Islet of Langerhans (tissue), 1 donor: ENCODE results near the gene ZDHHC5.
"Not testable (repeated sequence)": the region's sequence is repeated elsewhere in the genome, so short reads cannot be mapped to it uniquely, and the experiment has no call there.

Experiments used
- FAIRE-seq: peaks from one replicate; lab custom pipeline; 2011; peaks lifted over from hg19 to GRCh38; lab: Jason Lieb, UNC

The ZDHHC5 gene

DNA sequence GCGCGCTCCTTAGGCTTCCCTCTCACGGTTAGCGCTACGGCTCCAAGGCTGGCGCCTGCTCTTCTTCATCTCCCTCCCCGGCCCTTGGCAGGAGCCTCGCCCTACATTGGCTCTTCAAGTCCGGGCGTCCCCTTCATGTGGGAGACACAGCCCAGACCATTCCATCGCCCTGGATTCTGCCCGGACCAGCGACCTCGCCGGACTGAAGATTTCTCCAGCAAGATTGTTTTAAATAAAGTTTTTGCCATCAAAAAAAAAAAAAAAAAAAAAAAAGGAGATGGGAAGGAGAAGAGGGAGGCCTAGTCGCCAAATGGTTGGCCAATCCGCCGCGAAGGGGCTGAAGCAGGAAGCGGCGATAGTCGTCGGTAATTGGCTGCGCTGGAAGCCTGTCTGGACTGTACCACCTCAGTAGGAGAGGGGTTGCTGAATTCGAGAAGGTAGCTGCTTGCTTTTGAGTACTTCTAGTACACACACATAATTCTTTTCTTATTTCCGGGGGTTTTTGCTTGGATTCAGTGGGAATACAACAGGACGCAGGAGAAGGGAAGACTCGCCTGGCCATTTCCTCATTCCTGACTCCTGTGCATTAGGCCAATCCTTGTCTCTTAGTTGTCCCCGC lies 688 bp upstream of the ZDHHC5 start:
- FAIRE-seq: peak; percentile 95

DNA sequence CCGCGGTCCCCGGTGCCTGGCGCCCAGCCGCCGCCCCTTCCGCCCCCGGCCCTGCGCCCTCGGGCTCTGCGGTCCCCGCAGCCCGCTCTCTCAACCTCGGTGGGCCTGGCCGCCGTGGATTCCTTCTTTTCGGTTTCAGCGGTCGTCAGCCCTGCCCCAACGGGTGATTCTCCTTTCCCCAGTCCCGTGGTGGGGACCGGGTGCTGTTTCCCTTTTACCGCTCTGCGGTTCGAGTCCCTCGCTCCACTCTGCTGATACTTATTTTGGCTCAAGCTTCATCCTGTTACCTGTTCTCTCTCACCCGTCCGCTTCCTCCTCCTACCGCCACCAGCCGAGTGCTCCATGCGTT lies 494 bp downstream of the ZDHHC5 start:
- FAIRE-seq: no peak

DNA sequence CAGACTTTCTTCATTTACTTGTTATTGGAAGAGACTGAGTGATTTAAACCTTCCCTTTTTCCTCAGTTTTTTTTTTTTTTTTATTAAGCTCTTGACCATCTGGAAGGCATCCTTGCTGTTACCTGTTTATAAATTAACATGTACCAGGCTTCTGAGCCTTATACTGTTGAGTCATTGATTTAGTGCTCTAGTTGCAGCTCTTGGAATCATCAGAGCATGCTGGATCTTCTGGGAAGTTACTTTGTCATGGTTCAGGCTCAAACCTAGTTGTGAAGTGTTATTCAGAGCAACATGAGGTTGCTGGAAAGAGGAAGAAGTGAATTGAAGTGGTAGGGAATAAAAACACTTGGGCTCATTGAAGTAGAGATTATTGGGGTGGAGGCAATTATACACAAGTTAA lies 6.3 kb downstream of the ZDHHC5 start:
- FAIRE-seq: no peak

DNA sequence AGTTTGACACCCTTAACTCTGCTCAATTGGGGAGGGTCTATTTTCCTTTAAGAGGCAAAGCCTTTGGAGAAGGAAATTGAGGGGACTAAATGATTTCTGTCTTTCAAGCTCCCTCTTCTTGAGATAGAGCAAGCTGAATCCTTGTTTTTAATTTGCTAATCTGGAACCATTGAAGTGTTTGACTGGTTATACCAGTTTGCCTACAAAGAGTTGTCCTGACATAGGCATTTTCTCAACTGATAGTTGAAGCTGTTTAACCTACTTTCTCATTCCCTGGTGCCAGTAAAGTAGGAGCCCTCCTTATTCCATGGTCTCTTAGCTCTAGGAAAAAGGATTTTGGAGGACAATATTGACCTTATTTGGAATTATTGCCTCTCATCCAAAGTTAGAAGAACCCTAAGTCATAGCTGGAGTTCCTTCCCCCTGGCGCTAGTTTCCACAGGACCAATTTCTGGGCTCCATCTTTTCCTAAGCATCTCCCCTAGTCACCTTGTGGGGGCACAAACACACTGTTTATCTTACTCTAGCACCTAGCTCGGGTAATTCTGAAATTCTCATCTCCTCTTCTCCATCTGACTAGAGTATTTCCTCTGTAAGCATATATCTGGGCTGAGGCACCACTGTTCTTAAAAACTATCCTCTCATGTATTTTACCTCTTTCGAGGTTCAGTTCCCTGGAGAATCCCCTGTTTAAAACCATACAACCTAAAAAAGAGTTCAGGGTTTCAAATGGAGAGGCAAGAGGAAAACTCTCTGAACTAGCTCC lies 7.4 kb downstream of the ZDHHC5 start:
- FAIRE-seq: no peak

DNA sequence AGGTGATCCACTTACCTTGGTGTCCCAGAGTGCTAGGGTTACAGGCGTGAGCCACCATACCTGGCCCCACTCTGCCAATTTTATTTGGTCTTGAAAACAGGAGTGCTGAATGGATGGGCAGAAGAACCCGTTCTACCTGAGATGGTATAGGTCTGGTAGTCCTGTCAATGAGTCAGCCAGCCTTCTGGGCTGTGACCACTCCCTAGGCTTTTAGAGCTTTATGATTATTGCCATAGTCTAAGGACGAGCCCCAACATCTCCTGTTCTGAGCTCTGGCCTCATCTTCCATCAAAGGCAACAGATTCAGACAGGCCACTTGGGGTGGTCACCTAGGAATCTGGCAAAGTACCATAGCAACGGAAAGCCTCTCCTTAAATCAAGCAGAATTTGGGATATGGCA lies 11.5 kb downstream of the ZDHHC5 start:
- no peak for FAIRE-seq

DNA sequence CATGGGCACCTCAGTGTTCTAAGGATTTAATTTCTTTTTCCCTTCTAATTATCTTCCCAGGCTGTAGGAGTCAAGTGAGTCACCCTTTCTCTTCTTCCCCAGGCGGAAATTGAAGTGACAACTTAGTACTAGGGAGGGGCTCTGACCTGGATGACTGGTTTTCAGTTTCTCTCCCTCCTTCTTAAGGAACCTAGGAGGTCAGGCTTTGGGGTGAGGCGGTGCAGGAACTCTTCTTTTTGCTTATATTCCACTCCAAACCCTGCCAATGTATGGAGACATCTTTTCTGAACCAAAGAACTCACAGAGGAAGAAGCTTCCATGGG lies 12.6 kb downstream of the ZDHHC5 start:
- FAIRE-seq: no peak

DNA sequence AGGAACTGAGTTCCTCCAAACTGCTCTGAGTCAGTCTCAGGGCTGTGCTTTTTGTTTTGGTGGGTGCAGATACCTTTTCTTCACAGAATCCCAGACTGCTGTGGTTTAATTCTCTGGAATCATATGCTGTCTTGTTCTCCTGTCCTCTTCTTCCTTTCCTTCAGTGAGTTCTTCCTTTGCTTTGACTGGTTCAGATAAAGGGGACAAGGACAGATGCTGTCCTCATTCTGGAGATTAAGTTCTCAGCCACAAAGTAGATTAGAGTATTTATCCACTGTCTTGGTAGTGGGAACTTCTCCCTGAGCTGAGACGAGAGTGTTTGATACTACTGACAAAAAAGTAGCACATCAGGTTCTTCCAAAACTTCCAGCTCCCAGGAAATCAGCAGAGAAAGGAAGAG lies 13.3 kb downstream of the ZDHHC5 start:
- FAIRE-seq: no peak

DNA sequence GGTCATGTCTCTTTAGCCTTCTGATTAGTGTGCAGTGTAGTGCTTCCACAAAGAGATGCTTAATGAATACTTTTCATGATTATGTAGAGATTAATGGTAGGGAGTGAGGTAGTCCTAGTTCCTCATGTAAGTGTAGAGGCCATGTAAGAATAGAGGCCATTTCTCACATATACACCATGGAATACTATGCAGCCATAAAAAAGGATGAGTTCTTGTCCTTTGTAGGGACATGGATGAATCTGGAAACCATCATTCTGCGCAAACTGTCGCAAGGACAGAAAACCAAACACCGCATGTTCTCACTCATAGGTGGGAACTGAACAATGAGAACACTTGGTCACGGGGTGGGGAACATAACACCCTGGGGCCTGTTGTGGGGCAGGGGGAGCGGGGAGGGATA lies 22.6 kb downstream of the ZDHHC5 start:
- not testable (repeated sequence) for FAIRE-seq

DNA sequence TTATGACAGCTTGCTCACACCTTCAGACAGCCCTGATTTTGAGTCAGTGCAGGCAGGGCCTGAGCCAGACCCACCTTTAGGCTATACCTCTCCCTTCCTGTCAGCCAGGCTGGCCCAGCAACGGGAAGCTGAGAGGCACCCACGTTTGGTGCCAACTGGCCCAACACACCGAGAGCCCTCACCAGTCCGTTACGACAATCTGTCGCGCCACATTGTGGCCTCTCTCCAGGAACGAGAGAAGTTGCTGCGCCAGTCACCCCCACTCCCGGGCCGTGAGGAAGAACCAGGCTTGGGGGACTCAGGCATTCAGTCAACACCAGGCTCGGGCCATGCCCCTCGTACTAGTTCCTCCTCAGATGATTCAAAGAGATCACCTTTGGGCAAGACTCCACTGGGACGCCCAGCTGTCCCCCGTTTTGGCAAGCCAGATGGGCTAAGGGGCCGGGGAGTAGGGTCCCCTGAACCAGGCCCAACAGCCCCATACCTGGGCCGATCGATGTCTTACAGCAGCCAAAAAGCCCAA lies 31.0 kb downstream of the ZDHHC5 start:
- FAIRE-seq: no peak

DNA sequence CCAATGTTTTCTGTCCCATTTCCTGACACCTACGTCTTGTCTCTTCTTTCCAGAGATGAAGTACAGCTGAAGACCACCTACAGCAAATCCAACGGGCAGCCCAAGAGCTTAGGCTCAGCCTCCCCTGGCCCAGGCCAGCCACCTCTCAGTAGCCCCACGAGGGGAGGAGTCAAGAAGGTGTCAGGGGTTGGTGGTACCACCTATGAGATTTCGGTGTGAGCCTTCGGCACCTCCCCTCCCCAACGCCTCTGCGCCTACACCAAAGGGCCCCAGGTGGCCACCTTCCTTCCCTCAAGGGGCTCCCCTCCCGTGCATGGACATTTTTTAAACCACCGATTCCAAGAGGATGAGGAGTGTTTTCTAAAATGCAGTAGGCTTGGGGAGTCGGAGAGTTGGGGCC lies 31.9 kb downstream of the ZDHHC5 start:
- FAIRE-seq: no peak

DNA sequence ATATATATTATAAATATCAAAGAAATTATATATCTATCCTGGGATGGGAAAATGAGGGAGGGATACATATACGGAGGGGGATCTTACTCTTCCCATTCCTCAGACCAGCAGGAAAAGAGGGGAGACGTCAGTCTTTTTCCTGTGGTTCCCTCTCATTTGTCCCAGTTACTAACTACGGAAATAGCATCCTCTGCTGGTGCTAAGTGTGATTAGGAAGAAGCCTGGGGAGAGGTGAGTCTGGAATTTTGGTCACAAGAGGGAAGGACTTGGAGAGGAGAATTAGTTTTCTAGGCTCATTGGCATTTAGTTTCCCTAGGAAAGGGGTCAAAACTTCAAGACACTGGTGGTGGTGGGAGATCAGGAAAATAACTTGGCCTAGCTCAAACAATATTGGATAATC lies 32.5 kb downstream of the ZDHHC5 start:
- FAIRE-seq: no peak

DNA sequence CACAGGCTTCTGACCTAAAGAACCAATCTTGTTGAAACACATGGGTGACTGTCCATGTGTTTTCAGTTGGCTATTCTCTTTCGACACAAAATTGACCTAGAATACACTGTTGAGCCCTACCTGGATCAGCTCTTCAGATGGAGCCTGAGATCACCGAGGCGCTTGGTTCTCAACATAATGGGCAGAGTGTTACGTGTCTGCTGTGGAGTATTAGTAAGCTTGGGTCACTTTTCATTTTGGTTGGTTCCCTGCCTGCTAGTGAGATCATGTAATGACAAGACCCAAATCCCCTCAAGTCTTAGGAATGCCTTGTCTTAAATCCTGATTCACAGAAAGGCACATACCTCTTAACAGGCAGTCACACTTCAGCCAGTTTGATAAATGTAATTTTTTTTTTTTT lies 35.4 kb downstream of the ZDHHC5 start:
- no peak for FAIRE-seq

DNA sequence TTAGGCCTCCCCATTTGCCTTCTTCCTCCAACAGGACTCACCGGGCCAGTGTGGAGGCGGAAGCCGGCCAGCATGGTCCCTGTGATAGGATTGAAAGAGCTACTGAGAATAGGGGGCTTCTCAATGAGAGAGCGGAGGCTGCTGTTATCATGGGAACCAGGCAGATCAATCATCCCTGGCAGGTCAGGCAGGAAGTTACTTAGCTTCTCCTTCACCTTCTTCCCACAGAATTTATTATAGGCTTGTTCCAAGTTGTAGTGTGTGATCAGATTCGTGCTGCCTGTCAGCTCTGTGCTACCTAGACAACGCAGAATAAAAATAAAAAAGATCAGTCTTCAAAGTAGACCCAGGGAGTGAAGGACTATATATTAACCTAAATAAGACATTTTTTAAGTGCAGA lies 37.0 kb downstream of the ZDHHC5 start:
- no peak for FAIRE-seq

DNA sequence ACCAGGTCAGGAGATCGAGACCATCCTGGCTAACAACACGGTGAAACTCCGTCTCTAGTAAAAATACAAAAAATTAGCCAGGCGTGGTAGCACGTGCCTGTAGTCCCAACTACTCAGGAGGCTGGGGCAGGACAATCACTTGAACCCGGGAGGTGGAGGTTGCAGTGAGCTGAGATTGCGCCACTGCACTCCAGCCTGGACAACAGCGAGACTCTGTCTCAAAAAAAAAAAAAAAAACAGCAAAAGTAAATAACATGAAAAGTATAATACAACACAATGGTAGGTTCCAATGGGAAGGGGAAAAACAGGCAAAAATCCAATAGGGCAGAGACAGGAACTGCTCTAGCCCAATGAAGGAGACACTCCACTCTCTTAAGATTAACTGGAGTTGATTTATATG lies 37.5 kb downstream of the ZDHHC5 start:
- not testable (repeated sequence) for FAIRE-seq

DNA sequence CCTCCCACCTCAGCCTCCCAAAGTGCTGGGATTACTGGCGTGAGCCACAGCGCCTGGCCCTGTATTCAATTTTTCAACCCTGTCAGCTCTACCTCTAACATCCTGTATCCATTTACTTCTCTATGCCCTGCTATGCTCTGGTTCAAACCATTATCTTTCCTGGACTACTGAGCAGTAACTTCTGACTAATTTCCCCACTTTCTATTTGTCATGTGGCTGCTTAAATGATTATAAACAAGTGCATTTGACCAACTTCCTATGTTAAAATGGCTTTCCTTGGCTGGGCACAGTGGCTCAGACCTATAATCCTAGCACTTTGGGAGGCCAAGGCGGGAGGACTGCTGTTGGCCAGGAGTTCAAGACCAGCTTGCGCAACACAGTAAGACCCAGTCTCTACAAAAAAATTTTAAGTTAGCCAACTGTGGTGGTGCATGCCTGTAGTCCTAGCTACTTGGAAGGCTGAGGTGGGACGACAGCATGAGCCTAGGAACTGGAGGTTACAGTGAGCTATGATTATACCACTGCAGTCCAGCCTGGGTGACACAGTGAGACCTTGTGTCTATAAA lies 42.0 kb downstream of the ZDHHC5 start:
- FAIRE-seq: no peak

DNA sequence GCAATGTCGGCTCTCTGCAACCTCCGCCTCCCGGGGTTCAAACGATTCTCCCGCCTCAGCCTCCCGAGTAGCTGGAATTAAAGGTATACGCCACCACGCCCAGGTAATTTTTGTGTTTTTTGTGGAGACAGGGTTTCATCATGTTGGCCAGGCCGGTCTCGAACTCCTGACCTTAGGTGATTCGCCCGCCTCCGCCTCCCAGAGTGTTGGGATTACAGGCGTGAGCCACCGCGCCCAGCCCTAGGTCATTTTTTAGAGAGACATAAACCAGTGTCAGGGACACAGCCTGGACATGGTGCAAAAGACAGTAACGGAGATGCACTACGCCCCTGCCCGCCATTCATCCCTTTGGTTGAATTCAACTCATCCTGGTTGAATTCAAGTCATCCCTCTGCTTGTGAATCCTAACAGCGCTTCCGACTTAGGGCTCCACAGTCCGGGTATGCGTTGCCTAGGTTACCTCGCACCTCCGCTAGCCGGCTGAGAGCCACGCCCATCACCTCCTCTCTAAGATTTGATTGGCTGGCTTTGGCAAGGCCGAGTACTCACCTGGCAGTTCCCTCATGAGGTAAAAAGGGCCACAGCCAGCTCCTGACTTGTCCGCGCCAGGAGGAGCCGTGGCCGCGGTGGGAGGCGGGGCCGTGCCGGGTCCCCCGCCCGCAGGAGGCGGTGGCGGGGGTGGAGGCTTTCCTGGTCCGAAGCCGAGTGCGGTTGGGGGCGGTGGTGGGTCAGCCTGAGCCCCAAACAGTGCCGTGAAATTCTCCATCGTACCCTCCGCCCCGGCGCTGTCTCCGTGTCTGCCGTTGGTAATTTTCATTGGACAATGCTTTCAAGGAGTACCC lies 43.7 kb downstream of the ZDHHC5 start, which contains the start of gene MED19:
Gene MED19 (minus strand): TSS at position 802 of the 842 bp plus-strand sequence. CDS start 36 bp downstream, at position 766.
- FAIRE-seq: no peak

DNA sequence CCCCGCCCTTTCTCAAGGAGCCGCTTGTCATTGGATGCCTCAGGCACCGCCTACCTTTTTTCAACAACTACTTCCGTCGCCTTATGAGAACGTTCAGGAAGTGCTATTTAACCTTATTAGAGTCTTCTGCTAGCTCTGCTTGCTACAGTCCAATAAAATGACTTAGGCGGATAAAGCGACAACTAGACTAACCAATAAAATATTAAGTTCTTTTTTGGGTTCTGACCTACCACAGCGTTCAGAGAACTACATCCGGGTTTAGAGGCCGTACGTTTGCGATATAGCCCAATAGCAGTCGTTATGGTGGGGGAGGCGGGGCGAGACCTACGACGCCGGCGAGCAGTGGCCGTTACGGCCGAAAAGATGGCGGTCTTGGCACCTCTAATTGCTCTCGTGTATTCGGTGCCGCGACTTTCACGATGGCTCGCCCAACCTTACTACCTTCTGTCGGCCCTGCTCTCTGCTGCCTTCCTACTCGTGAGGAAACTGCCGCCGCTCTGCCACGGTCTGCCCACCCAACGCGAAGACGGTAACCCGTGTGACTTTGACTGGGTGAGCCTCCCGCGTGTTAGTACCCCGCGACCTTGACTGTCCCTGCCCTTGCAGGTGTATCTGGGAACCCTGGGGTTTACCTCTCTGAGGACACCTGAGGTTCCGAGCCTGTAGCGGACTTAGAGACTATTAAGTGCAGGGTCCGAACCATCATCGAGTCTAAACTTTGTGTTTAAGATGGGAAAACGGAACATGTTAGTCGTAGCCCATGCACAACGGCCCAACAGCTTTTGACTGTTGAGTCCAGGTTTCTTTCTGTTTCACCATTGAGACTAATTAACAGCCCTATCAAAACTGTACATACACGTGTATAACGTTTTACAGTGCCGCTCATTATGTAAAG lies 44.6 kb downstream of the ZDHHC5 start, which contains the start of gene TMX2:
Gene TMX2 (plus strand): TSS at position 338 of the 895 bp plus-strand sequence. CDS start 26 bp downstream, at position 364.
- FAIRE-seq: peak; percentile 100

DNA sequence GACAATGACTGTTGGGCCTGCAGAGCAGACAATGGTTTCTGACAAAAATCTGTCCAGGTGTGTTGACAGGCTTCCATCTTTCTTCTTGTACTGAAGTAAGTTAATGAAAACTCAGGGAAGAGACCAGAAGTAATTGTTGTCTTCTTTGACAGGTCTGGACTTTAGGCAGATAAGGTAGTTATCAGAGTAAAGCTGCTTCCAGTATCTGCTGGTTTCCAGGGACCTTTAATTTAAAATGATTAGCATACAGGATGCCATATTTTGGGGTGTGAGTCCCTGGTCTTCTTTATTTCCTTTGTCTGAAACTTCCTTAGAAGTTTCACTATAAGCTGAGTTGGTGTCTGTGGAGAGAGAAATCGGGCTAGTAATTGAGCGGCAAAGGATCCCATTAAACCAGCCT lies 45.9 kb downstream of the ZDHHC5 start:
- no peak for FAIRE-seq

DNA sequence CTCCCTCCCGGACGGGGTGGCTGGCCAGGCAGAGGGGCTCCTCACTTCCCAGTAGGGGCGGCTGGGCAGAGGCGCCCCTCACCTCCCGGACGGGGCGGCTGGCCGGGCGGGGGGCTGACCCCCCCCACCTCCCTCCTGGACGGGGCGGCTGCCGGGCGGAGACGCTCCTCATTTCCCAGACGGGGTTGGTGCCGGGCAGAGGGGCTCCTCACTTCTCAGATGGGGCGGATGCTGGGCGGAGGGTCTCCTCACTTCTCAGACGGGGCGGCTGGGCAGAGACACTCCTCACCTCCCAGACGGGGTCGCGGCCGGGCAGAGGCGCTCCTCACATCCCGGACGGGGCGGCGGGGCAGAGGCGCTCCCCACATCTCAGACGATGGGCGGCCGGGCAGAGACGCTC lies 48.8 kb downstream of the ZDHHC5 start:
- FAIRE-seq: not testable (repeated sequence)

DNA sequence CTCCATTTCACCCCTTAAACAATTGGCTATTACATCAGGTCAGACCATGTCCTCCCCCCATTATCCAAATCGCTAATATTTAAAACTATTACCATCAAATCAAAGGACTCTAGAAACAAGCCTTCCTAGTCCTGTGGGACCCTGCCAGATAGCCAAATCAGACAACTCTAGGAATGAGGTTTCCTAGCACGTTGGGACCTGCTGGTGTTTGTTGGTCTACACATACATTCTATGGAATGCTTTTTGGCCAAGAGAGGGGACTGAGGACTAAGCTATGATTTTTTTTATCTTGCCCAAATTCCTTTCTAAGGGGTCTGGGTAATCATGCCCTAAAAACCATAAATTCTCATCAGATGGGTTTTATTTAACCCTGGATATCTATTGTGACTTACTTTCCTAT lies 59.3 kb downstream of the ZDHHC5 start:
- no peak for FAIRE-seq

DNA sequence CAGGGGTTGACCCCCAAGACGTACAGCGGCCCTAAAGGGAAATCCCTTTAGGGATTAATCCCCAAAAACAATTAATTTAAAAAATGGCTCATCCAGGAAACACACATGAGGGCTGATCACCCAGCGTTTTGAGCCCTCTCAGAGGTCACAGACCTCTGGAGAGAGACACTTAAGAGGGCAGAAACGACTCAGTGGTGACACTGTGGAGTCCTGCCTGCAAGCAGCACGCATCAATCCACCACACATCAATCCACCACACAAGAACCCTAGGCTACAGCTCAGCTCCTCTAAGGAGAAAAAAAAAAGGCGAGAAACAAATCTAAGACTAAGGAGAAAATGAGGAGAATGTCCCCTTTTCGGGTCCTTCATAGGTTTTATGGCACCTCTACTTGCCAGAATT lies 60.9 kb downstream of the ZDHHC5 start:
- no peak for FAIRE-seq

DNA sequence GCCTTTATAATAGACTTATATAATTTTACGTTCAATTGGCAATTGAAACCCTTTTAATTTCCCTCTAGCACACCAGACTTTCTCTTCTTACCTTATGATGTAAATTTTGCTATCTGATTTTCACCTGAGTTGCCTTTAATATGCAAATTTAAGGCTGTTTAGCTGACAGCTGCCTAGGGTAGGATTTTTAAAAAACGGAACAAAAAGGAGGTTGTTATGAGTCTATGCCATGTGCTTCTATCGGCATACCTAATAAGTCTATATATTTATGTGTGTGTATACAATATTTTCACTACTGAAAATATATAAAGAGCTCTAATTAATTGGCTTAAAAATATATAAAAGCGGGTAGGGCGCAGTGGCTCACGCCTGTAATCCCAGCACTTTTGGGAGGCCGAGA lies 61.6 kb downstream of the ZDHHC5 start:
- FAIRE-seq: no peak
